Muscle layer of duodenum (tissue), 2 donors: ENCODE data around the gene RGL1.
"Not testable (repeated sequence)": the region's sequence is repeated elsewhere in the genome, so short reads cannot be mapped to it uniquely, and the experiment has no call there.

ENCODE experiments used
- H3K27ac ChIP-seq: one replicate; pipeline ENCODE4 v1.7.0; 2013; ENCODE audit warnings: mild to moderate bottlenecking, low read length
- H3K27me3 ChIP-seq: one replicate; pipeline ENCODE4 v1.7.0; 2013; ENCODE audit warnings: low read depth, mild to moderate bottlenecking, control low read depth, low read length
- H3K36me3 ChIP-seq, 2 donors: one replicate each; pipeline ENCODE4 v1.7.0; 2013; ENCODE audit warnings: low read length in 2 of 2, control low read depth in 1 of 2, mild to moderate bottlenecking in 1 of 2; ENCODE audit not compliant: insufficient read depth in 2 of 2, control insufficient read depth in 1 of 2
- H3K4me1 ChIP-seq, 2 donors: one replicate each; pipeline ENCODE4 v1.7.0; 2013; ENCODE audit warnings: low read length in 2 of 2, mild to moderate bottlenecking in 2 of 2, control low read depth in 1 of 2, moderate library complexity in 1 of 2; ENCODE audit not compliant: insufficient read depth in 2 of 2, control insufficient read depth in 1 of 2
- H3K4me3 ChIP-seq, 2 donors: one replicate each; pipeline ENCODE4 v1.7.0; 2013; ENCODE audit warnings: low read length in 2 of 2, low read depth in 1 of 2, mild to moderate bottlenecking in 1 of 2
- H3K9me3 ChIP-seq, 2 donors: one replicate each; pipeline ENCODE4 v1.7.0; 2013; ENCODE audit warnings: low read length in 2 of 2, control low read depth in 1 of 2, mild to moderate bottlenecking in 1 of 2; ENCODE audit not compliant: control insufficient read depth in 1 of 2
- donor health status: healthy.

RGL1 gene

DNA sequence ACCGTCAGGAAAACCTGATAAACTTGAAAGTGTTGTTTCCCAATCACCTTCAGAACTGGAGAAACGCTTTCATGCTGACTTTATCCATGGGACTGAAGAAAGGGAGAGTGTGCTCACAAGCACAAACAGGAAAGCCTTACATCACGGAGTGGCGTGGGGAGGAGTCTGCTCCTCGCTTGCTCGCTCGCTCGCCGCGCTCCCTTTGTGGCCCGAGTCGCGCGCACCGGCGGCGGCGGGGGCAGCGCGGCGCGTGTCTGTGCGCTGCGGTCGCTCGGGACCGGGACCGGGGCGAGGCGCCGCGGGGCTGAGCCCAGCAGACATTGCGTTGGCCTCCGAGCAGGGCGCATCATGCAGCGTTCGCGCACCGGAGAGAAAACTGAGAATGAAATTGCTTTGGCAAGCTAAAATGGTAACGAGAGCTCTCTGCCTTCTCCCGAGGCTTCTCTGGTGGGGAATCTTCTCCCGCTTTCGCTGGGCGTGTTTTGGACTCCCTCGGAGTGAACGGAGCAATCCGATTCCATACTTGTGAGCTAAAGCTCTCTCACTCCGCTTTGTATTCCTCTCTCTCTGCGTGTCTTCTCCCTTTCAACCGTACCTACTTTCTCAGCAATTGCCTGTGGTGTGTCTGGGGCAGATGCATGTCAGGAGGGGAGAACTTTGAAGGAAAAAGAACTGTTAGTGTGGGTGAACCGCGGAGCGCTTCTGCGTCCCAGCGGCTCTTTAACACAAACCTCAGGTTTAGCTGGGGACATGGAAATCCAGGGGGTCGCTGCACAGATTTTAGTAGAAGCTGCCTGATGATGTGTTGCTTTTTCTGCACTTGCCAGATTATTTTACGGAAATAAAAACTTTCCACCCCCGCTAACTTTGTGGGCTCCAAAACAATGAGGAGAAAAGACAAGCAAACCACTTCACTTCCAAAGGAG lies at the start of gene RGL1:
TSS of gene RGL1 (plus strand) at position 205 of the 926 bp plus-strand sequence. CDS start at position 383, 178 bp downstream.
- no peaks in the 10 kb centered on the region for H3K27me3 ChIP-seq
- peaks cover 4% of the 10 kb centered on the region in 2 donors for H3K9me3 ChIP-seq
- H3K4me3 ChIP-seq: peak within 1 kb of the TSS; percentile 78 to 93
- H3K27ac ChIP-seq: peak within 1 kb of the TSS; percentile 96
- peaks cover 0 to 4% of the 10 kb centered on the region in 2 donors for H3K36me3 ChIP-seq
- H3K4me1 ChIP-seq: peaks cover 0 to 20% of the 10 kb centered on the region in 2 donors

DNA sequence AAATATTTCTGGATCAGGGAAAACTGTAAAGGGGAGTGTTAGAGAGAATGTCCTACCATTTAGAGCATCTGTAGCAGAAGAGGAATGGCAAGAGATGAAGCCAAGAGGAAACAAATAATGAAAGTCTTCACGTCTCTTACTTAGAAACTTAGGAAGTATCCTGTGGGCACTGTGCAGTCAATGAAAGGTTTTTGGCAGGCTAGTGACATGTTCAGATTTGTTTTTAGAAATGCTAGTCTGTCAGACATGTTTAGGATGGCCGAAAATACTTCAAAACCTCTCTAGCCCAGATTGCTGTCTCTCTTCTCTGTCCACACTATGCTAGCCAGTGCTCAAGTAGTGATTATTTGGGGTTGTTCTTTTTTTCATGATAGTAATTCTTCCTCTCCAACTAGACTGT lies 48.6 kb upstream of the RGL1 start:
- Histone ChIP-seq H3K27me3 (no peaks in the 10 kb centered on the region), H3K36me3 (no peaks in the 10 kb centered on the region), H3K27ac (no peak overlapping the region)

DNA sequence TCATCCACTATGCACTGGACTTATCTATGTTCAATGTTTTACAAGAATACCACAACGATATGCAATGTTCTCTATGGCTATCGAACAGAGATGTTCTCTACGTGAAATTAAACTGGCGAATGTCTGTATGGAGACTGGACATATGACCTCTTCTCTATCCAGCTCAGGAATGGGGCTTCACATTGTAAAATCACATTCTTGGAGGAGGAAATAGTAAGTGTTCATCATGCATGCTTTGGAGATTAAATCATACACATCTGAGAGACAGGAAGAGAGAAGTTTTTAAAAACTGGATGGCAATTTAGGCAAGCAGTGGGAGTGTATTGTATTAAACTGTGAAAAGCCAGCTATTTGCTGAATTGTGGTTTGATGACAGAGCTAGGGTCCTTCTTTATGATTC lies 47.9 kb upstream of the RGL1 start:
- no peaks in the 10 kb centered on the region for H3K4me1 ChIP-seq
- H3K27ac ChIP-seq: no peak overlapping the region
- H3K4me3 ChIP-seq: no peak overlapping the region
- no peaks in the 10 kb centered on the region for H3K9me3 ChIP-seq
- no peaks in the 10 kb centered on the region for H3K27me3 ChIP-seq
- no peaks in the 10 kb centered on the region for H3K36me3 ChIP-seq

More for the DNA sequence above, 48.6 kb upstream of the RGL1 start:
- no peak overlapping the region for H3K4me3 ChIP-seq
- no peaks in the 10 kb centered on the region for H3K4me1 ChIP-seq
- H3K9me3 ChIP-seq: no peaks in the 10 kb centered on the region

DNA sequence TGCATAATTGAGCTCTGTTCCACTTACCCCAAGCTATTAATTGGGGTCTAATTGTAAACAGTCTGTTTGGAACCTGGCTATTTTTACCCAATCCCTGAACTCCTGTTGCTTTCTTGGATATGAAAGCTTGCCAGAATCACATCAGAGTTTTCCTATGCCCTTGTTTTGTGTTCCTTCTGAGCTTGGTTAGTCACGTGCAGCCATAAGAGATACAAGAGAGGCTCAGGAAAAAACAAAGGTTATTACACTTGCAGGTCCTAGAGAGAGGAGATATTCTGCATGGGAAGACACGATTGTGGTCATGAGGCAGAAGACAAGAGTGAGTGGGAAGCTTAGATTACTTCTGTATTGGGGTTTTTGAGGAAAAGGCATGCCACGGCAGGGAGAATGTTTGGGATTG lies 46.0 kb upstream of the RGL1 start:
- Histone ChIP-seq H3K4me1 (no peaks in the 10 kb centered on the region), H3K36me3 (no peaks in the 10 kb centered on the region), H3K9me3 (peaks cover 0 to 4% of the 10 kb centered on the region in 2 donors), H3K27me3 (no peaks in the 10 kb centered on the region), H3K4me3 (no peak overlapping the region), H3K27ac (no peak overlapping the region)

DNA sequence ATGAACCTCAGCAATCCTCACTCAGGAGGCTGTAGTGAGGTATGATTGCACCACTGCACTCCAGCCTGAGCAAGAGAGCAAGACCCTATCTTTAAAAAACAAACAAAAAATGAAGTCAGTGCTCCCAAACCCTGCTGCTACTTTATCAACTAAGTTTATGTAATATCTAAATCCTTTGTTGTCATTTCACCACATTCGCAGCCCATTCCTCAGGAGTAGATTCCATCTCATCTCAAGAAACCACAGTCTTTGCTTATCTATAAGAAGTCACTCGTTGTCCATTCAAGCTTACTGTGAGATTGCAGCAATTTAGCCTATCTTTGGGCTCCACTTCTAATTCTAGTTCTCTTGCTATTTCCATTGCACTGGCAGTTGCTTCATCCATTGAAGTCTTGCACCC lies 44.3 kb upstream of the RGL1 start:
- Histone ChIP-seq H3K36me3 (no peaks in the 10 kb centered on the region), H3K27ac (no peak overlapping the region), H3K9me3 (peaks cover 0 to 12% of the 10 kb centered on the region in 2 donors), H3K4me3 (no peak overlapping the region), H3K4me1 (no peaks in the 10 kb centered on the region), H3K27me3 (no peaks in the 10 kb centered on the region)

DNA sequence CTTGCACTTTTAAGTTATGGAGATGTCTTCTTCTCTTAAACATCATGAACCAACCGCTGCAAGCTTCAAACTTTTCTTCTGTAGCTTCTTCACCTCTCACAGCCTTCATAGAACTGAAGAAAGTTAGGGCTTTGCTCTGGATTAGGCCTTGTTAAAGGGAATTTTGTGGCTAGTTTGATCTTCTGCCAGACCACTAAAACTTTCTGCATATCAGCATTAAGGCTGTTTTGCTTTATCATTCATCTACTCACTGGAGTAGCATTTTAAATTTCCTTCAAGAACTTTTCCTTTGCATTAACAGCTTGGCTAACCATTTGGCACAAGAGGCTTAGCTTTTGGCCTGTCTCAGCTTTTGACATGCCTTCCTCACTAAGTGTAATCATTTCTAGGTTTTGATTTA lies 43.0 kb upstream of the RGL1 start:
- Histone ChIP-seq H3K27me3 (no peaks in the 10 kb centered on the region), H3K9me3 (peaks cover 0 to 12% of the 10 kb centered on the region in 2 donors), H3K27ac (no peak overlapping the region), H3K4me3 (no peak overlapping the region), H3K4me1 (no peaks in the 10 kb centered on the region), H3K36me3 (no peaks in the 10 kb centered on the region)

DNA sequence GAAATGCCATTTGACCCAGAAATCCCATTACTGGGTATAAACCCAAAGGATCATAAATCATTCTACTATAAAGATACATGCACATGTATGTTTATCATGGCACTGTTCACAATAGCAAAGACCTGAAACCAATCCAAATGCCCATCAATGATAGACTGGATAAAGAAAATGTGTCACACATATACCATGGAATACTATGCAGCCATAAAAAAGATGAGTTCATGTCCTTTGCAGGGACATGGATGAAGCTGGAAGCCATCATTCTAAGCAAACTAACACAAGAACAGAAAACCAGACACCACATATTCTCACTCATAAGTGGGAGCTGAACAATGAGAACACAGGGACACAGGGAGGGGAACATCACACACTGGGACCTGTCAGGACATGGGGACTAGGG lies 42.1 kb upstream of the RGL1 start:
- not testable (repeated sequence) for H3K36me3 ChIP-seq, H3K27ac ChIP-seq, H3K4me1 ChIP-seq, H3K27me3 ChIP-seq, H3K4me3 ChIP-seq
- peaks cover 0 to 12% of the 10 kb centered on the region in 2 donors for H3K9me3 ChIP-seq

DNA sequence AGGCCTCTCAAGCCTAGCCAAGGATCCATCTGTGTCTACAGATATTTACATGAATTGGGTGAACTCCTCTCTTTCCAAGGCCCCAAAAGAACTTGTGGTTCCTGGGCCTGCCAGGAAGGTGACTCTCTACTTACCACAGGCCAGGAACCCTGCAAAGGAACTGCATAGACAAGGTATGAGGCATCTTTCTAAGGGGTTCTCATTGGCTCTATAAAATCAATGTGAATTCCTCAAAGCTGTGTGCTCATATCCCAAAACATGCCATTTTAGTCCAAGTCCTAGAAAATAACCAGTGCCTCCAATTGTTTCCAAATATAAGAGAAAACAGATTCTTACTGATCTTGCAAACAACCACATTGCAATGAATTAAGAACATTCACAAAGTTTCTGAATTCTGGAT lies 39.9 kb upstream of the RGL1 start:
- no peaks in the 10 kb centered on the region for H3K4me1 ChIP-seq
- no peaks in the 10 kb centered on the region for H3K36me3 ChIP-seq
- peaks cover 0 to 16% of the 10 kb centered on the region in 2 donors for H3K9me3 ChIP-seq
- no peak overlapping the region for H3K4me3 ChIP-seq
- no peak overlapping the region for H3K27ac ChIP-seq
- no peaks in the 10 kb centered on the region for H3K27me3 ChIP-seq

DNA sequence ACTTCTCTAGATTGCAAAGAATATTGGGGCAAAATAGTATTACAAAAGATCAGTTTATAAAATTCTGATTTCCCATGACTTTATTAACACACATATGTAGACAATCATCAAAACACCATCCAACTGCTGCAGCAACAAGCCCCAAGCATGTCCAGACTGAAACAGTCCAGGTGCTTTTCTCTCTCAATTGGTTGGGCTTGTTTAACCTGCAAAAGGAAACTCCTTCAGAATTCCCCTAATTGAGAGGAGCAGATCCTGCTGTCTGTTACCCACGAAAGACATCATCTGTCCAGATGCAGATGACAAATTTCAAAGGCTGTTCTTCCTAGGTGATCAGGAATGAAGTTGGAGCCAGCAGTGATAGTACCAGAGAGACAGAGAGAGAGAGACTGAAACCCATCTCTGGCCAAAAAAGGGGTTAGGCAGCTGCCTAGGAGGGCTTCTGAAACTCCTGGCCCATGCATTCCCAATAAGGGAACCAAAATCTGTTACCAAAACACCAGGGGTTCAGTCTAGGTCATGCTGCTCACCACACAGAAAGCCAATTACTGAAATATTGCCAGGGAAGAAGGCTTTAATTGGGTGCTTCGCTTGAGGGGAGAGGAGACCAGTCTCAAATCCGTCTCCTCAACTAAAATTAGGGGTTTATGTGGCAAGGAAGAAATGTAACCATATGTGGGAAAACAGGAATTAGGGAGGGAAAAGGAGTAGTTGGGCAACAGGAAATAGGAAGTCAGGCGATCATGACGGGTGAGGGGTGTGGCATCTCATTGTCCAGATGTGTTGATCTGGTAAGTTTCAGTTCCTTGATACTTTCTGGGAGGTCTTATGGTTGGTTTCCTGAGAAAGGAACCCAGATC lies 34.7 kb upstream of the RGL1 start:
- Histone ChIP-seq H3K4me3 (no peak overlapping the region), H3K4me1 (no peaks in the 10 kb centered on the region), H3K27me3 (no peaks in the 10 kb centered on the region), H3K36me3 (no peaks in the 10 kb centered on the region), H3K27ac (no peak overlapping the region), H3K9me3 (peaks cover 0 to 9% of the 10 kb centered on the region in 2 donors)

DNA sequence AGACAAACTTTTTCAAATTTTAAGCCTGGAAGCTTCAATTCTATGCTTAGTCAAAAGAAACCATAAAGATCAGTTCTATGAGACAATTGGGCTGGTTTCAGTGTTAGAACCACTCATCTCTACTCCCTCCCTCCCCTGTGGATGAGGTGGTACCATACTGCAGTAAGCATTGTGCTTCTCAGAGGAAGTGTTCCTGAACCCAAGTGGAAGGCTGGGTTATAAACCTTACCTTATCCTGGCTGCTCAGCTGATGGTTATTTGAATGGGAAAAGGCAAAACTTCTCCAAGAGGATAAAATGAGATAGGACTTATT lies 34.1 kb upstream of the RGL1 start:
- Histone ChIP-seq H3K27me3 (no peaks in the 10 kb centered on the region), H3K9me3 (peaks cover 0 to 9% of the 10 kb centered on the region in 2 donors), H3K27ac (no peak overlapping the region), H3K4me3 (no peak overlapping the region), H3K4me1 (no peaks in the 10 kb centered on the region), H3K36me3 (no peaks in the 10 kb centered on the region)

DNA sequence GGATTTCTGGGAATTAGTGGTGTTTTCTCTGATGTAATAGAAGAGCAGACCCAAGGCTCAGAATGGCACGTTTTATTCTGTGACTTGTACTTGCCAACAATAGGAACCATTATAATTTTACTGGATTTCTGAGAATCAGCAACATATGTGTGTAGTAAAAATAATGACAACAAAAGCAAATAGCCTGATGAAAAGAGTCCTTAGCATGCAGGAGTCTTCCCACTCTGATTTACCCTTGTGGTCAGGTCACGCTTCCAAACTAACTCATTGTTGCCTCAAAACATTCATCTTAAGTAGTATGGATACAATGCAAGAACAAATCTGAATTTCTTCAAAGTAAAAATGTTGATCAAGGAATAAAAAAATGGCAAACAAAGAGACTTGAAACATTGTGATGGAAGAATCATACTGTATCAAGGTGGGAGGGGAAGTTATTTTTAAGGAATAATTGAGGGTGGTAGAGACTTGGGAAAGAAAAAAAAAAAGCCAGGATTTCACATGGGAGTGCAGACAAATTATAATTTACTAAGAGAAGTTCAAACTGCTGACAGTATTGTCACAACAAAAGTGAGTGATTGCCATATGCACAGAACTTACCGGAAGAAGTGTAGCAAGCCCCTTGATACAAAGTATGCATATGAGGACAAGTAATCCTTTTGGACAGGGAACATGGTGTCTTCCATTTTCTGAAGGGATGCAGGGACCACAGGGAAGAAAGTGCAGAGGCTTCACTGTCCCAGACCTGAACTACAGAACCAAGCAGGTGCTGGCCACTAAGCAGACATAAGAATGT lies 31.2 kb upstream of the RGL1 start:
- no peak overlapping the region for H3K4me3 ChIP-seq
- no peak overlapping the region for H3K27ac ChIP-seq
- no peaks in the 10 kb centered on the region for H3K4me1 ChIP-seq
- H3K9me3 ChIP-seq: peaks cover 0 to 9% of the 10 kb centered on the region in 2 donors
- H3K27me3 ChIP-seq: no peaks in the 10 kb centered on the region
- H3K36me3 ChIP-seq: no peaks in the 10 kb centered on the region
